Activated CD8-positive, alpha-beta memory T cell treated with anti-CD3 and anti-CD28 coated beads, Interleukin-2, amount 50 U/mL, for 48 hours (primary cell): ENCODE measurements around the gene GREB1L.
"Not testable (repeated sequence)": the region's sequence is repeated elsewhere in the genome, so short reads cannot be mapped to it uniquely, and the experiment has no call there.

Experiments used
- DNase-seq: peaks from one replicate; pipeline ENCODE4 v3.0.0-alpha.2; 2020

GREB1L gene

DNA sequence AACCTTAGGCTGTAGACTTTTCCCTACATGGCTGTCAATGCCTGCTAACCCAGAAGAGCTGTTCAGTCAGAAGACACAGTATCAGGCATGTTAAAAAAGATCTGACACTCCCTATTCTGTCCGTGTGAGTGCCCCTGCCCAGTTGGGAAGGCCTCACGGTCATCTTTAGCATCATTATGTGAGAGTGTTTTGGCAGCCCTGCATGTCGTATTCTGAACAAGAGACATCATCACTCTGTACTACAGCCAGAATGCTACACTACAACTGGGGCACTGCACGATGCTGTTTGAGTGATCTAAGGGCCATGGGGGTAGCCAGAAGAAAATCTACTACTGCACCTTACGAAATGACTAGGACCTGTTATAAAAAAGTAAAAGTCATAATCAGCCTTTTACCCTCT is 67.2 kb downstream of the GREB1L start:
- no peak for DNase-seq

- not testable (repeated sequence) for DNase-seq
These were observed 69.9 kb downstream of the GREB1L start for GRCh38 chr18:21311980-21312379.

DNA sequence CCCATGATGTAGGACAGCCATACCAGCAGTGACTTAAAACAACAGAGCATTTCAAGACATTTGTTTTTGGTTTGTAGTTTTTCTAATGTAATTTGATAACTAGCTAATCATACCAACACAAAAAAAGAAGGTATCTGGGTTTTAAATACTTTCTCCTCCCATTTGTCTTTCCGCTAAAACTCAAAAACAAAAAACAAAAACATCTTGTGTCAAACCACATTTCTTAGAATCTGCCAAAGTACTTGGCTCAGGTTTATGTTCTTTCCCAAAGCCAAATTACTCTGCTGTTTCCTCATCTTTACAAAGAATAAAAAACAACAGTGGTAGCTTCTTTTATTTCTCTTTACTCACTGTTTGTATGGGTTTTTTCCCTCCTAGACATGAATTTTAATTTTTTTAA is 71.5 kb downstream of the GREB1L start:
- no peak for DNase-seq

- DNase-seq: no peak
These were observed 72.7 kb downstream of the GREB1L start for GRCh38 chr18:21314724-21315123.

- DNase-seq: not testable (repeated sequence)
These were observed 73.1 kb downstream of the GREB1L start for GRCh38 chr18:21315126-21315525.

DNA sequence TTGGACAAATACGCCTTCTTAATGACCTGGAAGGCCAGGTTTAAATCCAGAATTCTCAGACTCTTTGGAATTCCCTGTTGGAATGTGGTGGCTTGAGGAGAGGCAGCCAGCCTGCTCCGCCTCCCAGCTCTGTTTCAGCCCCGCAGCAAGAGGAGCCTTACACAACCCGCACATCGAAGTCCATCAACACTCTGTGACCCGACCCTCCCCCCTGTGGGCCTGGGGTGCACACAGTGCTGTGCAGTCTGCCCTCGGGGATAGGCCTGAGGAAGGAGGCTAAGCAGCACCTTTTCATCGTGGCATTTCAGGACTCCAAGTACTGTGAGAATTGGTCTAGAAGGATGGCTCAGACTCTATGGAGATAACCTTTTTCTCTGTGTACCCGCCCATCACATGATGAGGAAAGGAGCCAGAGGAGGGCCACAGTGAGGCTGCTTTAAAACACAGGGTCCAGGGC is 73.7 kb downstream of the GREB1L start:
- DNase-seq: no peak

DNA sequence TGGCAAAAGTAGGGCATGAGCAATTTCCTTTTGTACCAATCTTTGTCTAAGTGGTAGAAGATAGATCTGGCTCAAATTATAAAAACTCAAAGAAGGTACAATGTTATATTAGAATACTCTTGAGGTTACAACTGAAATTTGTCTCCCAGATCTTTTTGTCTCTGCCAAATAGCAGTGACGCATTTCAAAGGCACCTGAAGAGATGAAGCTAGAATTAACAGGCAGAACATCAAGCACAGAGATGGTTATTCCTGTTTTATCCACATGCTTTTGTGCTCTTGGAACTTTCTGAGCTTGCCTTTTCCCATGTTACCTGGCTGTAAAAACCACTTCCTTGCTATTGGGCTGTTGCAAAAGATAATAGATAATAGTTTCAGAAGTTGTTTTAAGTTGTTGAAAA is 74.3 kb downstream of the GREB1L start:
- DNase-seq: no peak

GRCh38 chr18:21321711-21322110 is 79.7 kb downstream of the GREB1L start:
- DNase-seq: no peak

DNA sequence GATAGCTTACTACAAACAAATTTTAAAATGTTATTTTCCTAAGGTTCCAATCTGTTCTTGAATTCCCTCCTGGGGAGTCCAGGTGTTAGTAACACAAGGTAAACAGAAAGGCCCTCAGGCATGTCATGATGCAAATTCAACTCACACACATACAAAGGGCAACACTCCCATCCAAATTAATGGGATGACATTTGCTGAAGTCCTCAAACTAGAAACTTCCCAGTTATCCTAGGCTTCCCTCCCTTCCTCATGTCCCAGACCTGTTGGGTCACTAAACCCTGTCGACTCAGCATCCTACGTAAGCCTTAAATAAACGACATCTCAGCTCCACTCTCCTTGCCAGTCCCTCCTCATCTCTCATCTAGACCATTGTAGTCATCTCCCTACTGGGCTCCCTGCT is 85.1 kb downstream of the GREB1L start:
- no peak for DNase-seq

DNA sequence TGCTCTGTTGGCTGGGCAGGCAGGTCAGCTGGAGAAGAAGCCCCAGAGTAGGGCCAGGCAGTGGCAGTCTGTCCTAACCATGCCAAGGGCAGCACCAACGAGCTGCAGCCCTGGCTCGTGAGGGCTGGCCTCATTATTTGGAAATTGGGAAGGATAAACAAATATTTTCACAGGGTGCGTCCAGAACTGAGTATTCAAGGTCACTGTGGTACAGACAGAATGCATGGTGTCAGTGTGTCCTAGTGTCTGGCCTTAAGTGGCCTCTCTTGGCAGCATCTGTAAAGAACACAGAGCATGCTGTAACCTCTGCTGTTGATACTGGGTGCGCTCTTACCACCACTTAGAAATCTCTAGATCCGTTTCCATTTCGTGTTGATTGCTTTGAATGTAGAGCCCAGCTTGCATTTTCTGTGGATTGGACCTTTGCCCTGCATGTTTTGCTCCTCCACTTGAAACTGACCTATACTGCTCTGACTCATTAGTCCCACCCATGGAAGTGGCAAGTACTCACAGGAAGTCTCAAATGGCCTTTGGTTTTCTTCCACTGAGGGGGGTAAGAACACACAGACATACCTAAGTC is 88.2 kb downstream of the GREB1L start:
- no peak for DNase-seq

DNA sequence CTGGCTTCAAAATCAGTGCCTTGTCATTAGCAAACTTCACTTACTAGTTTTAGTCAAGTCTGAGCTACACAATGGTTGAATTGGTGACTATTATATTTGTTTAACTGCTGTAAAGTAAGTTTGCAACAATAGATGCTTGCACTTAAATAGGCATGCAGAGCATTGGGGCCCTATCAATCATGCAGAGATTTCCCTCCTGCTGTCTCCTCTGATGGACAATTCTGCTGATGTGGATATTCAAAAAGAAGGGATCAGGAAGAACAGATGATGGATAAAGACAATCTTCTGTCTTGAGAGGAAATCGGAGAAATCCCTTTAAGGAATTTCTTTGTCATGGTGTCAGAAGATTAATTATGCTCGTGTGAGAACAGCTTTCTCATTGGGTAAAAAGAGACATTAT is 89.0 kb downstream of the GREB1L start:
- DNase-seq: no peak

DNA sequence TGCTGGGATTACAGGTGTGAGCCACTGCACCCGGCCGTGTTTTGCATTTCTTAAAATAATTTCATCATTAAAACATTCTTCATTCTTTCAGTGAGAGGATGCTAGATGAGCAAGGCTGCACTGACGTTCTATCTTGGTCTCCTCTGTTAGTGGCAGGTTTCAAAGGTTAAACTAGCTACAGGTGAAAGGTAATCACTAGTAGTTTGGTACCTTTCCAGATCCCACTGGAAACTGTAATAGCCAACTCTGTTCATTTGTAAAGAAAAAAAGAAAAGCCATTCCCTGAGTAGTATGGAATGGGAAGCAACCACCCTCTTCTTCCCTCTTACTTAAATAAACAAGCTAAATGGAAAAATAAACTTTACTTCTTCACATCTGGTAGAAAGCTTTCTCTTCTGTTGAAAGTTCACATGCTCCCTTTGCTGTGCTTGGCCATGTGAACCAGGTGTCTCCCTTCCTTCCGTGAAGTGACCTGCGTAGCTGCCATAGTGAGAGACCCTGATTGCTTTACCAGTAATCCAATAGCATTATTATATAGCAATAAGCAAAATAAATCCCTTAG is 94.0 kb downstream of the GREB1L start:
- DNase-seq: no peak

DNA sequence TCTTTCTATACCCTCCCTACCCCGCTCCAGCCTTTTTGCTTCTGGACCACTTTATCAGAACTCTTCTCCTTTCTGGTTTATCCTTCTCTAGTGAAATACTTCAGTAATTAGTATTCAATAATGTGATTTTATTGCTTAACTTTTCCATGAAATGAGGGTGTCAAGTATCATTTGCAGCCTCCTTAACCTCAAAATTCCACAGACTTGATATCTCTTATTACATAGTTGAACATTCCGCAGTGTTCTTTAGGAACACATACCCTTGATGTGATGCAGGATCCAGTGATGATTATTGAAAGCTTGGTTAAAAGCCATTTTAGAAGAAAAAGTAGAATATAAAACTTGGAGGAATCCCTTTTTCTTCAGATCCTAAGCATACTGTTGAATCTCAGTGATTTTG is 94.8 kb downstream of the GREB1L start:
- DNase-seq: no peak

DNA sequence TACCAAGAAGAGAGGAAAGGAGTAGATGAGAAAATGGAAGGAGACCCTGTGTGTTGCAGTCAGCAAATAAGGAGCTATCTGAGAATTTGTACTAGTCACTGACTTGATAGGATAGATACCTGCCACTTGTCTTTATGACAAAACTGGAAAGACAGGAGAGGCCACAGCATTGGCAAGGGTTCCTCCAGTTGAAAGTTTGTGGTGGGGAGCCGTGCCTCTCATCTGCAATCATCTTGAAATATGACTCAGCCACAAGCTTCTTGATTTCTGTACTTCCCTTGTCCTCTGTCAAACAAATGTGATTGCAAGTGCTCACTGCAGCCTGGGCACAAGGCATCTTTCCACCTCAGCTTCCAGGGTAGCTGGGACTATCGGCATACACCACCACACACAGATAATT is 99.1 kb downstream of the GREB1L start:
- no peak for DNase-seq

DNA sequence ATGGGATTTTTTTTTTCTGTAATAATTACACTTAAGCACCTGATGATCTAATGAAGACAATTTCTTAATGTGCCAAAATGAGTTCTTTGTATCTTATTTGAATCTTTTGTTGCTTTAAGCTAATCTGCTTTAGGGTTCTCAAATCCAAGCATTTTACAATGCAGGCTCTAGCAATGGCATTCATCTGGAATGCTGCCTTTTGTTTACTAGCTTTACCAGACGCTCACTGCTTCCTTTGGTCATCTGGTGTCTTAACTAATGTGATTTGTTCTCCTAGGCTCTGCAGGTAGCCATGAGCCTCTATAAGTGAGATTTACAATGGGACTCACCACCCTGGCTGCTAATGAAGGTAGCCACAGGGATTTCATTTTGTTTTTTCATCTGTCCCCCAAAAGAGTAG is 100.3 kb downstream of the GREB1L start:
- DNase-seq: no peak

- no peak for DNase-seq
These were observed 102.8 kb downstream of the GREB1L start for GRCh38 chr18:21344860-21345259.

GRCh38 chr18:21345840-21346239 is 103.8 kb downstream of the GREB1L start:
- DNase-seq: no peak

- DNase-seq: no peak
These were observed 117.7 kb downstream of the GREB1L start for GRCh38 chr18:21359746-21360145.

DNA sequence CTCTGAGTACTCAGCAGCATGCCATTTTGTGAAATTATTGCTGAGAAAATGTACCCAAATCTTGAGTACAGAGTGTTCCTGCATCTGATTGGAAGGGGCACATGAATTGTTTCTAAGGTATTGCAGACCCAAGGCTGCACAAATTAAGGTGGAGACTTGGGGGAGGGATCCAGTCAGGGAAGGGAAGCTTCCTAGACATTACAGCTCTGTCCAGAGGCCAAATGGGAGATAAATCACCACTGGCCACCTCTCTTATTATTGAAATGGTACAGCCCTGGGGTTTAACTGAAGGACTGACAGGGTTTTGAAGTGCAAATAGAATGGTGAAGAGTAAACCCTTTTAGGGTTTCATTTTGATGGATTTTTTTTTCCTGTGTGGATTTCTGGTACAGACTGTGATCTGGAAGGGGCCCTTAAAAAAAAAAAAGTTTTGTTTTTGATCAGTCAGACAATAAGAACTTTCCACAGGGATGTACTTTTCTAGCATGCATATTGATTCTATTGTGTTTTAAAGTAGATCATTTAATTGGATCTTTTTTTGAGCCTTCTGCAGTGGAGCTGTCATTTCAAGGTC is 119.4 kb downstream of the GREB1L start:
- DNase-seq: no peak

- DNase-seq: no peak
These were observed 120.8 kb downstream of the GREB1L start for GRCh38 chr18:21362831-21363230.

- no peak for DNase-seq
These were observed 121.3 kb downstream of the GREB1L start for GRCh38 chr18:21363348-21363747.

- DNase-seq: no peak
These were observed 122.4 kb downstream of the GREB1L start for GRCh38 chr18:21364471-21364870.

DNA sequence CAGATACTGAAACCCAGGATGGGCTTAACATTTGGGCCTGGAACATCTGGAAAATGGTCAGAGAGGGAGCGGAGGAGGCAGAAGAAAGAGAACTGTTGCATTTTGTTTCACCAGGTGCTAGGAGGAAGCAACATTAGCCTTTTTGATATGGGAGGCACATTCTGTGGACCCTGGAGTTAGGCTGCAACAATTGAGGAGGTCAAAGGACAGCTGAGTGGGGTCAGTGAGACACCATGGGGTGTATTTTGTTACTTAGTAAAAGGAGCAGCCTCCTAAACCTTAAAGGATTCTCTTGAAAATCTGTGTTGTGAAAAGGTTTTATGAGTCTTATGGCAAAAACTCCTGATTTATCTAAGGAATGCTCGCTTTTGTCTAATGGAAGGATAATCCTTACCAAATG is 124.9 kb downstream of the GREB1L start:
- DNase-seq: no peak

GRCh38 chr18:21369146-21369545 is 127.1 kb downstream of the GREB1L start:
- no peak for DNase-seq

GRCh38 chr18:21369597-21369996 is 127.6 kb downstream of the GREB1L start:
- DNase-seq: not testable (repeated sequence)
